ENCODE measurements around the gene TMEM47.
A peak's percentile ranks its signal among the peaks of the same experiment; 100 is the strongest.

The TMEM47 gene

GRCh38 chrX:34584781-34585180, 72.3 kb downstream of the TMEM47 start:
- no peak for TF ChIP-seq CTCF (IDR thresholded peaks at IDR 0.05)

- no peak for TF ChIP-seq CTCF (IDR thresholded peaks at IDR 0.05)
Observed at GRCh38 chrX:34580069-34580468, 77.0 kb downstream of the TMEM47 start.

- TF ChIP-seq CTCF (IDR thresholded peaks at IDR 0.05), result peak; percentile 40; the same call in 1 of the 2 replicates
Observed at GRCh38 chrX:34578237-34578636, 78.8 kb downstream of the TMEM47 start.

All from LNCAP (cell line).